Esophagus squamous epithelium (tissue), 5 donors: Measurements from ENCODE around the gene ZNF792. TPM values are rescaled to one million over a fixed set of nuclear protein-coding genes. Genes with fewer than 3 reads are reported as not detected.
"Not testable (repeated sequence)": the region's sequence is repeated elsewhere in the genome, so short reads cannot be mapped to it uniquely, and the experiment has no call there.

Source experiments
- DNase-seq: peaks from one replicate; lab custom pipeline; 2025; lab: John Stamatoyannopoulos, UW
- H3K27ac ChIP-seq, 4 donors: fragments of 200-600 bp; sonication (generic); one replicate each; pipeline ENCODE4 v1.5.1; 2016 to 2019; ENCODE audit warnings: mild to moderate bottlenecking in 1 of 4
- H3K27me3 ChIP-seq, 4 donors: fragments of 200-600 bp; sonication (generic); 1 replicate in 3 of 4; 2 replicates in 1 of 4; pipeline versions ENCODE4 v1.5.1 to v1.6.0; 2017 to 2021; ENCODE audit warnings: antibody characterized with exemption in 1 of 4
- H3K36me3 ChIP-seq, 3 donors: fragments of 200-600 bp; sonication (generic); one replicate each; pipeline ENCODE4 v1.5.1; 2016 to 2019
- H3K4me1 ChIP-seq, 3 donors: fragments of 200-600 bp; sonication (generic); one replicate each; pipeline ENCODE4 v1.5.1; 2017 to 2019
- H3K4me3 ChIP-seq, 4 donors: fragments of 200-600 bp; sonication (generic); 1 replicate in 3 of 4; 2 replicates in 1 of 4; pipeline ENCODE4 v1.5.1; 2016 to 2019; ENCODE audit warnings: mild to moderate bottlenecking in 2 of 4, moderate library complexity in 1 of 4
- H3K9me3 ChIP-seq, 3 donors: fragments of 200-600 bp; sonication (generic); one replicate each; pipeline ENCODE4 v1.5.1; 2016 to 2019
- CTCF ChIP-seq, 6 experiments: fragments of 450-650 bp in 4 of 6; fragments of 200-600 bp in 2 of 6; sonication (generic) in 2 of 6; IDR thresholded peaks; one replicate each; pipeline ENCODE4 v1.5.1; 2016 to 2019; ENCODE audit warnings: antibody characterized with exemption in 6 of 6, mild to moderate bottlenecking in 4 of 6, moderate library complexity in 4 of 6
- POLR2A ChIP-seq, 4 donors: fragments of 450-650 bp; IDR thresholded peaks; one replicate each; pipeline ENCODE4 v1.6.1; 2017; ENCODE audit warnings: antibody characterized with exemption in 4 of 4, mild to moderate bottlenecking in 4 of 4, moderate library complexity in 3 of 4
- WGBS, 2 donors: methylation state at CpG; one replicate each; pipeline ENCODE4 v1.1.5; 2018; 5-methylcytosine and 5-hydroxymethylcytosine counted together
- intact Hi-C: fragments of 100-400 bp; cut with DNase I; formaldehyde crosslinking; loops from one replicate; pipeline ENCODE4 v1.15.0; 2022
- total RNA-seq, 4 donors: library from RNA; depleted of rRNA; stranded (reverse); fragments of >200 nt; gene quantifications; one replicate each; pipeline ENCODE4 v1.1.0, GENCODE V29; 2016
- donor health status: DM: yes; HTN: yes; CAD: no.

ZNF792 gene
- total RNA-seq, 4 donors from 2014 or later, result 1.0 to 4.6 (median 2.7) TPM

- WGBS, 2 donors, result 84 to 92% methylated on average over 14 to 33 of the region's 36 CpGs
- TF ChIP-seq CTCF (IDR thresholded peaks at IDR 0.05) (no peak), POLR2A (IDR thresholded peaks at IDR 0.05) (no peak)
- no peaks in the 10 kb centered on the region for H3K27me3 ChIP-seq
- peaks cover 17 to 75% (median 20%) of the 10 kb centered on the region in 3 donors for H3K4me1 ChIP-seq
- H3K27ac ChIP-seq, result peak overlapping the region in 2 of 4 donors; percentile 11 to 62
- H3K9me3 ChIP-seq, result no peaks in the 10 kb centered on the region
- intact Hi-C loops, result no loop called here
- no peak overlapping the region for H3K4me3 ChIP-seq
- peaks cover 4 to 54% (median 18%) of the 10 kb centered on the region in 3 donors for H3K36me3 ChIP-seq
- DNase-seq, result no peak
Observed at GRCh38 chr19:35009424-35010415, 45.7 kb upstream of the ZNF792 start.

- Histone ChIP-seq H3K4me1 (peaks cover 14 to 75% (median 19%) of the 10 kb centered on the region in 3 donors), H3K9me3 (no peaks in the 10 kb centered on the region), H3K27ac (peak overlapping the region in 3 of 4 donors; percentile 11 to 62 (median 12)), H3K36me3 (peaks cover 4 to 46% (median 18%) of the 10 kb centered on the region in 3 donors), H3K4me3 (no peak overlapping the region), H3K27me3 (no peaks in the 10 kb centered on the region)
- intact Hi-C loops, result no loop called here
- 53 to 62% methylated on average over 4 to 5 of the region's 12 CpGs for WGBS, 2 donors
- no peak for DNase-seq
- no peak for TF ChIP-seq CTCF (IDR thresholded peaks at IDR 0.05)
- TF ChIP-seq POLR2A (IDR thresholded peaks at IDR 0.05), result no peak
Observed at GRCh38 chr19:35008891-35009341, 44.9 kb upstream of the ZNF792 start.

- H3K4me3 ChIP-seq, H3K9me3 ChIP-seq, H3K27me3 ChIP-seq, DNase-seq, intact Hi-C loops: not testable (repeated sequence)
- 96% methylated on average over 8 of the region's 8 CpGs for WGBS, 2 donors
- Histone ChIP-seq H3K36me3 (peaks cover 4 to 41% (median 18%) of the 10 kb centered on the region in 3 donors), H3K27ac (peak overlapping the region in 2 of 4 donors; percentile 12 to 59), H3K4me1 (peaks cover under 1 to 75% (median 18%) of the 10 kb centered on the region in 3 donors)
Observed at GRCh38 chr19:35007427-35007826, 43.4 kb upstream of the ZNF792 start.

GRCh38 chr19:35006999-35007365 lies 43.0 kb upstream of the ZNF792 start:
- DNase-seq, result no peak
- H3K4me1 ChIP-seq, result peaks cover 0 to 75% (median 20%) of the 10 kb centered on the region in 3 donors
- no peak for TF ChIP-seq POLR2A (IDR thresholded peaks at IDR 0.05)
- TF ChIP-seq CTCF (IDR thresholded peaks at IDR 0.05), result no peak
- no peaks in the 10 kb centered on the region for H3K9me3 ChIP-seq
- WGBS, 2 donors, result 93 to 96% methylated on average over 5 of the region's 5 CpGs
- peaks cover 4 to 40% (median 18%) of the 10 kb centered on the region in 3 donors for H3K36me3 ChIP-seq
- H3K27me3 ChIP-seq, result no peaks in the 10 kb centered on the region
- H3K27ac ChIP-seq, result peak overlapping the region in 2 of 4 donors; percentile 55 to 59
- H3K4me3 ChIP-seq, result no peak overlapping the region
- intact Hi-C loops, result no loop called here

GRCh38 chr19:35006342-35006998 lies 42.4 kb upstream of the ZNF792 start:
- H3K36me3 ChIP-seq, result peaks cover 4 to 35% (median 18%) of the 10 kb centered on the region in 3 donors
- H3K4me1 ChIP-seq, result peaks cover 0 to 75% (median 25%) of the 10 kb centered on the region in 3 donors
- no peaks in the 10 kb centered on the region for H3K27me3 ChIP-seq
- intact Hi-C loops, result no loop called here
- no peaks in the 10 kb centered on the region for H3K9me3 ChIP-seq
- H3K4me3 ChIP-seq, result no peak overlapping the region
- peak overlapping the region in 2 of 4 donors; percentile 58 to 59 for H3K27ac ChIP-seq
- no peak for DNase-seq
- no peak for TF ChIP-seq POLR2A (IDR thresholded peaks at IDR 0.05)
- 66 to 68% methylated on average over 13 to 15 of the region's 15 CpGs for WGBS, 2 donors

GRCh38 chr19:35006007-35006341 lies 41.9 kb upstream of the ZNF792 start:
- Histone ChIP-seq H3K4me1 (peaks cover 0 to 76% (median 30%) of the 10 kb centered on the region in 3 donors), H3K36me3 (peaks cover 4 to 30% (median 18%) of the 10 kb centered on the region in 3 donors), H3K27ac (peak overlapping the region in 3 of 4 donors; percentile 39 to 64 (median 58))
- WGBS, 2 donors, result 88 to 92% methylated on average over 6 of the region's 6 CpGs
- H3K27me3 ChIP-seq, intact Hi-C loops, H3K9me3 ChIP-seq, DNase-seq, H3K4me3 ChIP-seq: not testable (repeated sequence)
